Progenitor cell of endocrine pancreas (in vitro differentiated cells): ENCODE measurements around the gene TMEM144. TPM values are rescaled to one million over a fixed set of nuclear protein-coding genes. Genes with fewer than 3 reads are reported as not detected.

Experiments
- DNase-seq: peaks from one replicate; pipeline ENCODE4 v3.0.0; 2021; ENCODE audit warnings: low spot score; ENCODE audit not compliant: unreplicated experiment
- H3K27ac Mint-ChIP-seq: 2 replicates; pipeline ENCODE4 v1.8.0; 2021; ENCODE audit warnings: mild to moderate bottlenecking, moderate library complexity, mixed read lengths
- H3K27me3 Mint-ChIP-seq: 2 replicates; pipeline ENCODE4 v1.8.0; 2021; ENCODE audit warnings: mixed read lengths
- H3K36me3 Mint-ChIP-seq: 2 replicates; pipeline ENCODE4 v1.8.0; 2022; ENCODE audit warnings: mixed read lengths; ENCODE audit not compliant: insufficient read depth
- H3K4me1 Mint-ChIP-seq: 2 replicates; pipeline ENCODE4 v1.8.0; 2021; ENCODE audit warnings: low read depth, mixed read lengths
- H3K4me3 Mint-ChIP-seq: 2 replicates; pipeline ENCODE4 v1.8.0; 2021; ENCODE audit warnings: low read depth, mild to moderate bottlenecking, moderate library complexity, mixed read lengths
- H3K9me3 Mint-ChIP-seq: 2 replicates; pipeline ENCODE4 v1.8.0; 2021; ENCODE audit warnings: low read depth, mixed read lengths
- total RNA-seq: library from RNA; stranded (reverse); gene quantifications from 2 replicates; pipeline ENCODE4 v1.2.1, GENCODE V29; 2021
- TF ChIP-seq, protein P1 (sequence below): fragments of 200-600 bp; sonication (generic); IDR thresholded peaks from one replicate; pipeline ENCODE4 v1.5.0; 2021; ENCODE audit warnings: antibody characterized with exemption, mild to moderate bottlenecking; ENCODE audit not compliant: unreplicated experiment

Gene TMEM144
- total RNA-seq, 1 donor from 2014 or later: 11.9 TPM

DNA sequence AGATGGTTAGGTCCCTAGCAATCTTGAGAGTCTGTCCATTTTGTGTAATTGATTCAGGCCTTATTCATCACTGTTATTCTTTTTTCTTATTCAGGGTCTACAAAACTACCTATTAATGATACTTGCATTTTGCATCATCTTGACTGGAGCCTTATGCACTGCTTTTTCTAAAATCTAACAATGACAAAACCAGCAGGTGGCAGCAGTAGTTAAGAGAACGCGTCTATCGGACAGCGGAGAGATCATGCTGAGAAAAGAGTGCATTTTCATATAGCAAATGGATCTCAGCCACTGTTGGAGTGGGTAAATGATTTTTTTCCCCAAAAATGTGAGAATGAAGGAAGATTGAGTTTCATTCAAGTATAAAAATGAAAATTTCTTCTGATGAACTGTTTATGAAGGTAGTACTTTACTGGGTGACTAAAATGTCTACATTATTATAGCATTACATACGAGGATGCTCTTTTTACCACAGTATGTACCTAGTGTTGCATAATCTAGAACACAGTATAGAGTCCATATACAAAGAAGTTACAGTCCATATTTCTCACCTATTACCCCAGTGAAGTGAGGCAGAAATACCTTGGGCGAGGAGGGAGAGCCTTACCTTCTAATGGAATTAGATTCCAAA, 43.2 kb downstream of the TMEM144 start:
- Mint-ChIP-seq H3K27ac (no peak overlapping the region), H3K4me3 (no peak overlapping the region), H3K9me3 (no peaks in the 10 kb centered on the region), H3K4me1 (no peaks in the 10 kb centered on the region), H3K27me3 (no peaks in the 10 kb centered on the region), H3K36me3 (no peaks in the 10 kb centered on the region)
- DNase-seq: peak; percentile 17
- TF ChIP-seq, protein P1, sequence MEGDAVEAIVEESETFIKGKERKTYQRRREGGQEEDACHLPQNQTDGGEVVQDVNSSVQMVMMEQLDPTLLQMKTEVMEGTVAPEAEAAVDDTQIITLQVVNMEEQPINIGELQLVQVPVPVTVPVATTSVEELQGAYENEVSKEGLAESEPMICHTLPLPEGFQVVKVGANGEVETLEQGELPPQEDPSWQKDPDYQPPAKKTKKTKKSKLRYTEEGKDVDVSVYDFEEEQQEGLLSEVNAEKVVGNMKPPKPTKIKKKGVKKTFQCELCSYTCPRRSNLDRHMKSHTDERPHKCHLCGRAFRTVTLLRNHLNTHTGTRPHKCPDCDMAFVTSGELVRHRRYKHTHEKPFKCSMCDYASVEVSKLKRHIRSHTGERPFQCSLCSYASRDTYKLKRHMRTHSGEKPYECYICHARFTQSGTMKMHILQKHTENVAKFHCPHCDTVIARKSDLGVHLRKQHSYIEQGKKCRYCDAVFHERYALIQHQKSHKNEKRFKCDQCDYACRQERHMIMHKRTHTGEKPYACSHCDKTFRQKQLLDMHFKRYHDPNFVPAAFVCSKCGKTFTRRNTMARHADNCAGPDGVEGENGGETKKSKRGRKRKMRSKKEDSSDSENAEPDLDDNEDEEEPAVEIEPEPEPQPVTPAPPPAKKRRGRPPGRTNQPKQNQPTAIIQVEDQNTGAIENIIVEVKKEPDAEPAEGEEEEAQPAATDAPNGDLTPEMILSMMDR: peak; percentile 71

DNA sequence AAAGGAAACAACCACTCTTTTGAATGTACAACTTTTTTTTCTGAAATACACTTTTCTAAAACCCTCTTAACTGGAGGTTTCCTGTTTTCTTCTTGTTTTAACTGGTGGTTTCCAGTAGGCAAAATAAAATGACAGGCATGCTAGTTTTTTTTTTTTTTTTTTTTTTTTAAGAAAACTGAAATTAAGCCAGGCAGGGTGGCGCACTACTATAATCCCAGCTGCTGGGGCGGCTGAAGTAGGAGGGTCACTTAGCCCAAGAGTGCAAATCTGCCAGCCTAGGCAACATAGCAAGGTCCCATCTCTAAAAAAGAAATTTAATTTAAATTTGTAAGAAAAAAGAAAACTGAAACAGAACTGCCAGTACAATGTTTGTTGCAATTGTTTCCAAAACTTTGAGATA, 44.0 kb downstream of the TMEM144 start:
- TF ChIP-seq, protein P1: no peak
- Mint-ChIP-seq H3K27me3 (no peaks in the 10 kb centered on the region), H3K9me3 (no peaks in the 10 kb centered on the region), H3K36me3 (no peaks in the 10 kb centered on the region), H3K27ac (no peak overlapping the region), H3K4me3 (no peak overlapping the region), H3K4me1 (no peaks in the 10 kb centered on the region)
- no peak for DNase-seq

DNA sequence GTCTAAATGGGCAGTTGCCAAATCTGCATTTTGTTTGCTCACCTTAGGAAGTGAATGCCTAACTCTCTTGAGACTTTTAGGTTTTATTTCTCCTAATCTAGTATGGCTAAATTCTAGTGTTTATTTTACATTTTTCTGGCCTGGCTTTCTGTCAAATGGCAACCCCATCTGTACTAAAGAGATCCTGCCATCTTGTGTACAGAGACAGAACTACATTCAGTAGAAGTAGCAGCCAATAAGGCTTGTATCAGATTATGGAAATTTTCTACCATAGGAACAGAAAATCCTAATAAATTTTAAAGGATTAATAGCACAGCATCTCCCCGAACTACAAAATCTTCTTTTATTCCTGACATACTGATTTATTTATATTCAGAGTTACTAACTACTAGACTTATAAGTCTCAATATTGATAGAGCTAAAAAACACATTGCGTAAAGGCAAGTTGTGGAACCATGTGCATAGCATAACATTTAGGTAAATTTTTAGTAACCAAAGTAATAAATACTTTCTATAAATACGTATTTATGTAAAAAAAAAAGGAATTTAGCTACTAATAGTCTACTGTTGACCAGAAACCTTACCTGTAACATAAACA, 45.5 kb downstream of the TMEM144 start:
- TF ChIP-seq, protein P1: peak; percentile 75
- H3K36me3 Mint-ChIP-seq: no peaks in the 10 kb centered on the region

DNA sequence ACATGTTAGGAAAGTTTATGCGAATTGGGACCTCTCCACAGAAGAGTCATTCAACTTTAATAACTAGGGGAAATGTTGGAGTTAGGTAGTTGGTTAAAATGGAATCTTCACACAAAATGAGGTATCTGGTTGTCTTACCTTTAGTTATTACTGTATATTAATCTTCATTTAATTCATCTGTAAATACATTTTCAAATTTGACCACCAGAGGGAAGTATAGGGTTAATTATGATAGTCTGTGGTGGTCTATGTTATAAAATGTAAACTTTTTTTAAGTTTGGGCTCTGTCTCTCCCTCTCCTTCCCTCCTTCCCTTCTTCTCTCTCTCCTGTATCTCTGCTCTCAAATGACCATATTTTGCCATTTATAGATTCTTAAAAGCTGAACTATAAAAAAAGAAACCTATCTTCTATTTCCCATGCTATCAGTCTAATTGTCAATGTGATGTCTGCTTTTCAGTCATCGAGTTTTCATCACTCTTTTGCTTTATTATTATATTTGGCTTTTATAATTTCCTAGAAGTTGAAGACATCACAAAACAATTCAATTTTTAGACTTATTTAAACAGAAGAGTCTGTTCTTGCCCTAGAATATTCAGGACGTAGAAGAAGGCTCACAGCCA, 49.8 kb downstream of the TMEM144 start:
- no peaks in the 10 kb centered on the region for H3K9me3 Mint-ChIP-seq
- no peaks in the 10 kb centered on the region for H3K27me3 Mint-ChIP-seq
- no peaks in the 10 kb centered on the region for H3K4me1 Mint-ChIP-seq
- TF ChIP-seq, protein P1: peak; percentile 60
- no peak overlapping the region for H3K4me3 Mint-ChIP-seq
- no peak for DNase-seq
- H3K27ac Mint-ChIP-seq: no peak overlapping the region
- H3K36me3 Mint-ChIP-seq: no peaks in the 10 kb centered on the region

More for the DNA sequence above, 45.5 kb downstream of the TMEM144 start:
- H3K9me3 Mint-ChIP-seq: no peaks in the 10 kb centered on the region
- DNase-seq: no peak
- H3K4me1 Mint-ChIP-seq: no peaks in the 10 kb centered on the region
- no peak overlapping the region for H3K4me3 Mint-ChIP-seq
- no peaks in the 10 kb centered on the region for H3K27me3 Mint-ChIP-seq
- no peak overlapping the region for H3K27ac Mint-ChIP-seq

DNA sequence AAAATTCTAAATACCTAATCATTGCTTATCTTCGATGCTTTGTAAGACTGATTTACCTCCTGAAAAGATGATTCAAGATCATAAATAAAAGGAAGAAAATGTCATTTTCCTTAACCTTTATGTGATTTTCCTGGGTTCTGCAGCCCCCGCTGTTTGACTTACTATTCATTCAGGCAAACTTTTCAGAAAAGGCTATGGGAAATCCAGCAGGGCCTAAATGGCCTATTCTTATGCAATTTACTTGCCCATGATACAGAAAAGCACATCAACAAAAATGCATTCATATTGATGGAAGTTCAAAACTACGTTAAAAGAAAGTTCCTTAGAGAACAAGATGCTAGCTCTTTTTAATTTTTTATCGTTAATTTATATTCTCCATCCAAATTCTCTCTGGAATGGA, 51.2 kb downstream of the TMEM144 start:
- TF ChIP-seq, protein P1: no peak
- no peak for DNase-seq
- Mint-ChIP-seq H3K9me3 (no peaks in the 10 kb centered on the region), H3K4me3 (no peak overlapping the region), H3K27ac (no peak overlapping the region), H3K4me1 (no peaks in the 10 kb centered on the region), H3K36me3 (no peaks in the 10 kb centered on the region), H3K27me3 (no peaks in the 10 kb centered on the region)
